GM18507 (cell line): ENCODE results near the gene ZNF630.
"Not testable (repeated sequence)": the region's sequence is repeated elsewhere in the genome, so short reads cannot be mapped to it uniquely, and the experiment has no call there.

Source experiments
- DNase-seq: peaks from one replicate; pipeline ENCODE4 v3.0.0; 2011; ENCODE audit warnings: low read depth; ENCODE audit not compliant: insufficient read length; ENCODE audit errors: extremely low spot score
- FAIRE-seq: peaks from 2 replicates; lab custom pipeline; 2011; peaks lifted over from hg19 to GRCh38; lab: Jason Lieb, UNC

ZNF630 gene

GRCh38 chrX:48035891-48036290 is 35.5 kb downstream of the ZNF630 start:
- FAIRE-seq, result no peak
- no peak for DNase-seq

- FAIRE-seq, DNase-seq: not testable (repeated sequence)
Observed at GRCh38 chrX:48030641-48031173, 40.7 kb downstream of the ZNF630 start.

GRCh38 chrX:48030237-48030636 is 41.2 kb downstream of the ZNF630 start:
- DNase-seq (no peak), FAIRE-seq (no peak)

- FAIRE-seq (no peak), DNase-seq (no peak)
Observed at GRCh38 chrX:48028091-48028490, 43.3 kb downstream of the ZNF630 start.

GRCh38 chrX:48027545-48027944 is 43.9 kb downstream of the ZNF630 start:
- FAIRE-seq, DNase-seq: not testable (repeated sequence)

GRCh38 chrX:48025561-48025960 is 45.9 kb downstream of the ZNF630 start:
- DNase-seq (peak; percentile 1), FAIRE-seq (peak; percentile 89)

- no peak for DNase-seq
- no peak for FAIRE-seq
Observed at GRCh38 chrX:48022738-48023137, 48.7 kb downstream of the ZNF630 start.

GRCh38 chrX:48022100-48022499 is 49.3 kb downstream of the ZNF630 start:
- no peak for DNase-seq
- no peak for FAIRE-seq

- DNase-seq (peak; percentile 3), FAIRE-seq (peak; percentile 88)
Observed at GRCh38 chrX:48021026-48021900, 50.2 kb downstream of the ZNF630 start.

GRCh38 chrX:48020472-48020871 is 51.0 kb downstream of the ZNF630 start:
- not testable (repeated sequence) for DNase-seq
- peak; percentile 60 for FAIRE-seq

- peak; percentile 84 for FAIRE-seq
- DNase-seq, result not testable (repeated sequence)
Observed at GRCh38 chrX:48019892-48020291, 51.5 kb downstream of the ZNF630 start.

GRCh38 chrX:48016583-48017310 is 54.7 kb downstream of the ZNF630 start:
- not testable (repeated sequence) for FAIRE-seq, DNase-seq

- not testable (repeated sequence) for DNase-seq, FAIRE-seq
Observed at GRCh38 chrX:48009445-48009960, 61.9 kb downstream of the ZNF630 start.
